ENCODE results near the gene JADE2. TPM values are rescaled to one million over a fixed set of nuclear protein-coding genes. Genes with fewer than 3 reads are reported as not detected.
"Not testable (repeated sequence)": the region's sequence is repeated elsewhere in the genome, so short reads cannot be mapped to it uniquely, and the experiment has no call there.

JADE2 gene
- polyA plus RNA-seq, 5 donors = 13.5 to 18.8 (median 15.8) TPM

- DNase-seq = no peak
Observed at GRCh38 chr5:134550271-134551214, 25.1 kb downstream of the JADE2 start.

- DNase-seq = no peak
Observed at GRCh38 chr5:134551901-134552300, 26.4 kb downstream of the JADE2 start.

- DNase-seq = no peak
Observed at GRCh38 chr5:134552301-134552700, 26.8 kb downstream of the JADE2 start.

- DNase-seq = not testable (repeated sequence)
Observed at GRCh38 chr5:134552716-134553115, 27.2 kb downstream of the JADE2 start.

GRCh38 chr5:134553821-134554267 is 28.4 kb downstream of the JADE2 start:
- no peak for DNase-seq

GRCh38 chr5:134554319-134555222 is 29.1 kb downstream of the JADE2 start:
- no peak for DNase-seq

- no peak for DNase-seq
Observed at GRCh38 chr5:134555223-134555889, 29.9 kb downstream of the JADE2 start.

- DNase-seq = peak in 1 of 2 donors; percentile 17
Observed at GRCh38 chr5:134555890-134556311, 30.4 kb downstream of the JADE2 start.

GRCh38 chr5:134556588-134556987 is 31.1 kb downstream of the JADE2 start:
- not testable (repeated sequence) for DNase-seq

- DNase-seq = no peak
Observed at GRCh38 chr5:134556994-134557393, 31.5 kb downstream of the JADE2 start.

- DNase-seq = no peak
Observed at GRCh38 chr5:134559672-134560071, 34.2 kb downstream of the JADE2 start.

GRCh38 chr5:134560698-134561097 is 35.2 kb downstream of the JADE2 start:
- no peak for DNase-seq

- DNase-seq = no peak
Observed at GRCh38 chr5:134561871-134562296, 36.4 kb downstream of the JADE2 start.

- no peak for DNase-seq
Observed at GRCh38 chr5:134563221-134563620, 37.8 kb downstream of the JADE2 start.

- DNase-seq = no peak
Observed at GRCh38 chr5:134563962-134564361, 38.5 kb downstream of the JADE2 start.

GRCh38 chr5:134564396-134564795 is 38.9 kb downstream of the JADE2 start:
- no peak for DNase-seq

GRCh38 chr5:134565791-134566740 is 40.6 kb downstream of the JADE2 start:
- no peak for DNase-seq

GRCh38 chr5:134566741-134567221 is 41.3 kb downstream of the JADE2 start:
- DNase-seq = no peak

- DNase-seq = no peak
Observed at GRCh38 chr5:134567641-134568336, 42.3 kb downstream of the JADE2 start.

- no peak for DNase-seq
Observed at GRCh38 chr5:134568337-134568700, 42.8 kb downstream of the JADE2 start.
